ENCODE data around the gene PTPRF.

Gene PTPRF

DNA sequence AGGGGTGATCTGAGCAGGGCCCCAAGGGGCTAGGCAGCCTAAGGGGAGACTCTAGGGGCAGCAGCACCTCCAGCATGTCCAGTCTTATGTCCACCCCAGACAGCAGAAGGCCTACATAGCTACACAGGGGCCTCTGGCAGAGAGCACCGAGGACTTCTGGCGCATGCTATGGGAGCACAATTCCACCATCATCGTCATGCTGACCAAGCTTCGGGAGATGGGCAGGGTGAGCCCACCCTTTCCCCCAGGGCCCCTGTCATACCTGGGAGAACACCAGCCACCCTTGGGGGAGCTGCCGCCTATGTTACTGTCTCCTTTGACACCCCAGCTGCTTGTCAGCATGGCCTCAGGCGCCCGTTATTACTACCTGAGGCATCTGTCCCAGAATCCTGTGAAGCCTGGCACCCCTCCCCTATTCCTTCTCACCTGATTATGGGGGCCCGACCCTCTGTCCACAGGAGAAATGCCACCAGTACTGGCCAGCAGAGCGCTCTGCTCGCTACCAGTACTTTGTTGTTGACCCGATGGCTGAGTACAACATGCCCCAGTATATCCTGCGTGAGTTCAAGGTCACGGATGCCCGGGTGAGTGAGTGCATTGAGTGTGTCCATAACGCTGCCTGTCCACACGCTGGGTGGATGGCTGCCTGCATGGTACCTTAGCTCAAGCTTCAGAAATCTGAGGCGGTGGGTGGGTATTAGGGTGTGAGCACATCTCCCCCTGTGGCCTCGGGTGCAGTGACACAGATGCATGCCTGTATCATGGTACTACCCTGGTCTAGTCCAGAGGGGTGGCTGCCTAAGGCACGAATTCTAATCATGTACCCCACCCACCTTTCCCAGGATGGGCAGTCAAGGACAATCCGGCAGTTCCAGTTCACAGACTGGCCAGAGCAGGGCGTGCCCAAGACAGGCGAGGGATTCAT is 89.6 kb downstream of the PTPRF start:
- H3K4me3 ChIP-seq (ENCODE audit: low read depth, low read length): no peak overlapping the region
- no peak for DNase-seq (ENCODE audit: low read depth)
- TF ChIP-seq, protein P1, sequence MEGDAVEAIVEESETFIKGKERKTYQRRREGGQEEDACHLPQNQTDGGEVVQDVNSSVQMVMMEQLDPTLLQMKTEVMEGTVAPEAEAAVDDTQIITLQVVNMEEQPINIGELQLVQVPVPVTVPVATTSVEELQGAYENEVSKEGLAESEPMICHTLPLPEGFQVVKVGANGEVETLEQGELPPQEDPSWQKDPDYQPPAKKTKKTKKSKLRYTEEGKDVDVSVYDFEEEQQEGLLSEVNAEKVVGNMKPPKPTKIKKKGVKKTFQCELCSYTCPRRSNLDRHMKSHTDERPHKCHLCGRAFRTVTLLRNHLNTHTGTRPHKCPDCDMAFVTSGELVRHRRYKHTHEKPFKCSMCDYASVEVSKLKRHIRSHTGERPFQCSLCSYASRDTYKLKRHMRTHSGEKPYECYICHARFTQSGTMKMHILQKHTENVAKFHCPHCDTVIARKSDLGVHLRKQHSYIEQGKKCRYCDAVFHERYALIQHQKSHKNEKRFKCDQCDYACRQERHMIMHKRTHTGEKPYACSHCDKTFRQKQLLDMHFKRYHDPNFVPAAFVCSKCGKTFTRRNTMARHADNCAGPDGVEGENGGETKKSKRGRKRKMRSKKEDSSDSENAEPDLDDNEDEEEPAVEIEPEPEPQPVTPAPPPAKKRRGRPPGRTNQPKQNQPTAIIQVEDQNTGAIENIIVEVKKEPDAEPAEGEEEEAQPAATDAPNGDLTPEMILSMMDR (IDR thresholded peaks at IDR 0.05; ENCODE audit: low read depth, low read length, missing control alignments): no peak

DNA sequence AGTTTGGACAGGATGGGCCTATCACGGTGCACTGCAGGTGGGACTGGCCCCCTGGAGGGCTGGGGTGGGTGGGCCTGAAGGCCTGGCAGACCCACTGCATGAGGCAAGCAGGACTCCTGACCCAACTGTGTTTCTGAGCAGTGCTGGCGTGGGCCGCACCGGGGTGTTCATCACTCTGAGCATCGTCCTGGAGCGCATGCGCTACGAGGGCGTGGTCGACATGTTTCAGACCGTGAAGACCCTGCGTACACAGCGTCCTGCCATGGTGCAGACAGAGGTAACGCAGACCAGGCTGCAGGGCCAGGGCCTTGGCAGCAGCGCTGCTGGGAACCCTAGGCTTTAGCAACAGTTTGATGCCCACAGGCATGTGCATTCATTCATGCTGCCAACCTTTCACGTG is 90.3 kb downstream of the PTPRF start:
- no peak overlapping the region for H3K4me3 ChIP-seq (ENCODE audit: low read depth, low read length)
- DNase-seq (ENCODE audit: low read depth): no peak
- TF ChIP-seq, protein P1 (IDR thresholded peaks at IDR 0.05; ENCODE audit: low read depth, low read length, missing control alignments): no peak

DNA sequence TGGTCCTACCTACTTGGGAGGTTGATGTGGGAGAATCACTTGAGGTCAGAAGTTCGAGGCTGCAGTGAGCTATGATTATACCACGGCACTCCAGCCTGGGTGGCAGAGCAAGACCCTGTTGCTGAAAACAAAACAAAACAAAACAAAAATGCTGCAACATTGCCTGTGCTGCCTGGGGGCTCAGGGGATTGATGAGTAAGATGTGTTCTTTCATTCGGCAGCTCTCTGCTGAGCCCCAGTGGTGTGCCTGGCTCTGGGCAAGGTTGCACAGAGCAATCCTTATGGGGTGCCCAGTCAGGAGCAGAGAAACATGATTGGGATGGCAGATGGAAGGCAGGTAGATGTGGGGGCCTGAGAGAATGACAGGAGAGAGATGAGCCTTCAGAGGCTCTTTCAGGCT is 90.7 kb downstream of the PTPRF start:
- TF ChIP-seq, protein P1 (IDR thresholded peaks at IDR 0.05; ENCODE audit: low read depth, low read length, missing control alignments): no peak
- no peak overlapping the region for H3K4me3 ChIP-seq (ENCODE audit: low read depth, low read length)
- no peak for DNase-seq (ENCODE audit: low read depth)

DNA sequence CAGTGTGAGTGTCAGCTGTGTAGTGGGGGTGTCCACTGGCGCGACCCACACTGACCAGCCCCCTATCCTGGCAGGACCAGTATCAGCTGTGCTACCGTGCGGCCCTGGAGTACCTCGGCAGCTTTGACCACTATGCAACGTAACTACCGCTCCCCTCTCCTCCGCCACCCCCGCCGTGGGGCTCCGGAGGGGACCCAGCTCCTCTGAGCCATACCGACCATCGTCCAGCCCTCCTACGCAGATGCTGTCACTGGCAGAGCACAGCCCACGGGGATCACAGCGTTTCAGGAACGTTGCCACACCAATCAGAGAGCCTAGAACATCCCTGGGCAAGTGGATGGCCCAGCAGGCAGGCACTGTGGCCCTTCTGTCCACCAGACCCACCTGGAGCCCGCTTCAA is 91.2 kb downstream of the PTPRF start:
- TF ChIP-seq, protein P1 (IDR thresholded peaks at IDR 0.05; ENCODE audit: low read depth, low read length, missing control alignments): no peak
- DNase-seq (ENCODE audit: low read depth): no peak
- H3K4me3 ChIP-seq (ENCODE audit: low read depth, low read length): no peak overlapping the region

DNA sequence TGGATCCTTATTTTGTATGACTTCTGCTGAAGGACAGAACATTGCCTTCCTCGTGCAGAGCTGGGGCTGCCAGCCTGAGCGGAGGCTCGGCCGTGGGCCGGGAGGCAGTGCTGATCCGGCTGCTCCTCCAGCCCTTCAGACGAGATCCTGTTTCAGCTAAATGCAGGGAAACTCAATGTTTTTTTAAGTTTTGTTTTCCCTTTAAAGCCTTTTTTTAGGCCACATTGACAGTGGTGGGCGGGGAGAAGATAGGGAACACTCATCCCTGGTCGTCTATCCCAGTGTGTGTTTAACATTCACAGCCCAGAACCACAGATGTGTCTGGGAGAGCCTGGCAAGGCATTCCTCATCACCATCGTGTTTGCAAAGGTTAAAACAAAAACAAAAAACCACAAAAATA is 91.8 kb downstream of the PTPRF start:
- TF ChIP-seq, protein P1 (IDR thresholded peaks at IDR 0.05; ENCODE audit: low read depth, low read length, missing control alignments): no peak
- no peak for DNase-seq (ENCODE audit: low read depth)
- no peak overlapping the region for H3K4me3 ChIP-seq (ENCODE audit: low read depth, low read length)

DNA sequence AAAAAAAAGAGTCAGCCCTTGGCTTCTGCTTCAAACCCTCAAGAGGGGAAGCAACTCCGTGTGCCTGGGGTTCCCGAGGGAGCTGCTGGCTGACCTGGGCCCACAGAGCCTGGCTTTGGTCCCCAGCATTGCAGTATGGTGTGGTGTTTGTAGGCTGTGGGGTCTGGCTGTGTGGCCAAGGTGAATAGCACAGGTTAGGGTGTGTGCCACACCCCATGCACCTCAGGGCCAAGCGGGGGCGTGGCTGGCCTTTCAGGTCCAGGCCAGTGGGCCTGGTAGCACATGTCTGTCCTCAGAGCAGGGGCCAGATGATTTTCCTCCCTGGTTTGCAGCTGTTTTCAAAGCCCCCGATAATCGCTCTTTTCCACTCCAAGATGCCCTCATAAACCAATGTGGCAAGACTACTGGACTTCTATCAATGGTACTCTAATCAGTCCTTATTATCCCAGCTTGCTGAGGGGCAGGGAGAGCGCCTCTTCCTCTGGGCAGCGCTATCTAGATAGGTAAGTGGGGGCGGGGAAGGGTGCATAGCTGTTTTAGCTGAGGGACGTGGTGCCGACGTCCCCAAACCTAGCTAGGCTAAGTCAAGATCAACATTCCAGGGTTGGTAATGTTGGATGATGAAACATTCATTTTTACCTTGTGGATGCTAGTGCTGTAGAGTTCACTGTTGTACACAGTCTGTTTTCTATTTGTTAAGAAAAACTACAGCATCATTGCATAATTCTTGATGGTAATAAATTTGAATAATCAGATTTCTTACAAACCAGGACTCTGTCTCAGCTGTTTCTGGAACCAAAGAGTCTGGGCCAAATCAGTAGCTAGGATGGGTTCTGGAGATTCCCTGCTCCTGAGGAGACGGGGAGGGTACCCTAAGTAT is 92.5 kb downstream of the PTPRF start:
- TF ChIP-seq, protein P1 (IDR thresholded peaks at IDR 0.05; ENCODE audit: low read depth, low read length, missing control alignments): no peak
- H3K4me3 ChIP-seq (ENCODE audit: low read depth, low read length): no peak overlapping the region
- no peak for DNase-seq (ENCODE audit: low read depth)
